HG03139 (cell line): ENCODE data around the gene MAMLD1.

ENCODE experiments used
- ATAC-seq: cut with Tn5 transposase; IDR thresholded peaks from one replicate; pipeline ENCODE4 v1.9.1; 2021; ENCODE audit not compliant: unreplicated experiment

The MAMLD1 gene

GRCh38 chrX:150489359-150490015 is 126.4 kb downstream of the MAMLD1 start:
- no peak for ATAC-seq

GRCh38 chrX:150495496-150495895 is 132.4 kb downstream of the MAMLD1 start:
- ATAC-seq, result no peak

GRCh38 chrX:150499240-150499639 is 136.1 kb downstream of the MAMLD1 start:
- no peak for ATAC-seq

- no peak for ATAC-seq
These were observed 139.0 kb downstream of the MAMLD1 start for GRCh38 chrX:150502091-150502490.

GRCh38 chrX:150502979-150503897 is 140.1 kb downstream of the MAMLD1 start:
- ATAC-seq, result no peak

- no peak for ATAC-seq
These were observed 140.7 kb downstream of the MAMLD1 start for GRCh38 chrX:150503898-150504219.

- no peak for ATAC-seq
These were observed 141.5 kb downstream of the MAMLD1 start for GRCh38 chrX:150504397-150505182.

- ATAC-seq, result no peak
These were observed 142.9 kb downstream of the MAMLD1 start for GRCh38 chrX:150506020-150506419.

- no peak for ATAC-seq
These were observed 143.4 kb downstream of the MAMLD1 start for GRCh38 chrX:150506486-150506885.

GRCh38 chrX:150507251-150507856 is 144.2 kb downstream of the MAMLD1 start:
- no peak for ATAC-seq

- no peak for ATAC-seq
These were observed 144.9 kb downstream of the MAMLD1 start for GRCh38 chrX:150508018-150508417.

- ATAC-seq, result no peak
These were observed 145.6 kb downstream of the MAMLD1 start for GRCh38 chrX:150508451-150509367.

- no peak for ATAC-seq
These were observed 146.6 kb downstream of the MAMLD1 start for GRCh38 chrX:150509703-150510102.

GRCh38 chrX:150512461-150512901 is 149.4 kb downstream of the MAMLD1 start:
- no peak for ATAC-seq

GRCh38 chrX:150513544-150513943 is 150.4 kb downstream of the MAMLD1 start:
- no peak for ATAC-seq

GRCh38 chrX:150514462-150514861 is 151.3 kb downstream of the MAMLD1 start:
- ATAC-seq, result no peak

GRCh38 chrX:150515801-150516200 is 152.7 kb downstream of the MAMLD1 start:
- ATAC-seq, result no peak

GRCh38 chrX:150517303-150517910 is 154.3 kb downstream of the MAMLD1 start:
- no peak for ATAC-seq

- ATAC-seq, result no peak
These were observed 159.4 kb downstream of the MAMLD1 start for GRCh38 chrX:150522494-150522893.
